ENCODE measurements around the gene DCXR. TPM values are rescaled to one million over a fixed set of nuclear protein-coding genes. Genes with fewer than 3 reads are reported as not detected.
A peak's percentile ranks its signal among the peaks of the same experiment; 100 is the strongest.

The DCXR gene
- total and polyA plus RNA-seq, 12 donors: 155 to 387 (median 195) TPM

DNA sequence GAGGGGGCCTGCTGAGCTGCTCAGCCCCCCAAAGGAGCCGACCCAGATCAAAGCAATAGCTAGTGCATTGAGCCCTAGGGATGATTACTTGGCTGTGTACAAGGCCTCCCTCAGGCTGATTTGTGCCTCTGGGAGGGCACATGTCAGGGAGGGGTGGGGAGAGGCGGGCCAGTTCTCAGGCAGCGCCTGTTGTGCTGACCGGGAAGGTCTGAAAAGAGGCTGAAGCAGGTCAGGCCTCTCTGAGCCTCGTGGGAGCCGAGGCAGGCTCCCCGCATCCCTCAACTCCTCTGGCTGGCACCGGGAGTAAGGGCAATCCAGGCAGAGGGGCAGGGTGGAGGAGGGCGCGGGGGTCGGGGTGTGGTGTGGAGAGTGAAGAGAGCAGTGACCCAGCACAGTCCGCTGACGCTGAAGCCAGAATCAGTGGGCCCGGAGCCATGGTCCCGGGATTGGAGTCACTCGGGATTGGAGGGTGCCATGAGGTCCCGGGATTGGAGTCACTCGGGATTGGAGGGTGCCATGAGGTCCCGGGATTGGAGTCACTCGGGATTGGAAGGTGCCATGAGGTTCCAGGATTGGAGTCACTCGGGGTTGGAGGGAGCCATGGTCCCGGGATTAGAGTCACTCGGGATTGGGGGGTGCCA lies 3.0 kb downstream of the DCXR start:
- DNase-seq: no peak
- Histone ChIP-seq H3K4me1 (peaks cover 11 to 47% (median 40%) of the 10 kb centered on the region in 9 donors), H3K27ac (no peak overlapping the region), H3K27me3 (peaks cover 0 to 10% (median 6%) of the 10 kb centered on the region in 7 donors), H3K9me3 (no peaks in the 10 kb centered on the region), H3K36me3 (peaks cover 0 to 9% (median 0%) of the 10 kb centered on the region in 9 donors), H3K4me3 (no peak overlapping the region)
- TF ChIP-seq, protein P1, sequence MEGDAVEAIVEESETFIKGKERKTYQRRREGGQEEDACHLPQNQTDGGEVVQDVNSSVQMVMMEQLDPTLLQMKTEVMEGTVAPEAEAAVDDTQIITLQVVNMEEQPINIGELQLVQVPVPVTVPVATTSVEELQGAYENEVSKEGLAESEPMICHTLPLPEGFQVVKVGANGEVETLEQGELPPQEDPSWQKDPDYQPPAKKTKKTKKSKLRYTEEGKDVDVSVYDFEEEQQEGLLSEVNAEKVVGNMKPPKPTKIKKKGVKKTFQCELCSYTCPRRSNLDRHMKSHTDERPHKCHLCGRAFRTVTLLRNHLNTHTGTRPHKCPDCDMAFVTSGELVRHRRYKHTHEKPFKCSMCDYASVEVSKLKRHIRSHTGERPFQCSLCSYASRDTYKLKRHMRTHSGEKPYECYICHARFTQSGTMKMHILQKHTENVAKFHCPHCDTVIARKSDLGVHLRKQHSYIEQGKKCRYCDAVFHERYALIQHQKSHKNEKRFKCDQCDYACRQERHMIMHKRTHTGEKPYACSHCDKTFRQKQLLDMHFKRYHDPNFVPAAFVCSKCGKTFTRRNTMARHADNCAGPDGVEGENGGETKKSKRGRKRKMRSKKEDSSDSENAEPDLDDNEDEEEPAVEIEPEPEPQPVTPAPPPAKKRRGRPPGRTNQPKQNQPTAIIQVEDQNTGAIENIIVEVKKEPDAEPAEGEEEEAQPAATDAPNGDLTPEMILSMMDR (IDR thresholded peaks at IDR 0.05): no peak
- intact Hi-C loops (cut with DNase I): loop anchor here in 6 of 10 donors (5.0 to 10.0 kb wide), 5 partner anchors 63 to 290 kb away; partner anchors contain the start of gene FASN (in 2 of the 6)
- WGBS, 2 donors: 76 to 81% methylated on average over 23 of the region's 23 CpGs
- ATAC-seq: no peak

GRCh38 chr17:82033359-82034085 lies 4.0 kb downstream of the DCXR start:
- H3K27ac ChIP-seq: no peak overlapping the region
- H3K36me3 ChIP-seq: peaks cover 0 to 13% (median 0%) of the 10 kb centered on the region in 9 donors
- DNase-seq: no peak
- no peak overlapping the region for H3K4me3 ChIP-seq
- H3K4me1 ChIP-seq: peaks cover 11 to 54% (median 41%) of the 10 kb centered on the region in 9 donors
- peaks cover 0 to 10% (median 6%) of the 10 kb centered on the region in 7 donors for H3K27me3 ChIP-seq
- H3K9me3 ChIP-seq: no peaks in the 10 kb centered on the region
- WGBS, 2 donors: 94 to 96% methylated on average over 35 to 38 of the region's 38 CpGs
- intact Hi-C loops (cut with DNase I): loop anchor here in 4 of 10 donors (5.0 to 10.0 kb wide), 4 partner anchors 69 to 291 kb away; no protein-coding TSS in a partner anchor
- TF ChIP-seq, protein P1 (IDR thresholded peaks at IDR 0.05): no peak
- ATAC-seq: no peak

DNA sequence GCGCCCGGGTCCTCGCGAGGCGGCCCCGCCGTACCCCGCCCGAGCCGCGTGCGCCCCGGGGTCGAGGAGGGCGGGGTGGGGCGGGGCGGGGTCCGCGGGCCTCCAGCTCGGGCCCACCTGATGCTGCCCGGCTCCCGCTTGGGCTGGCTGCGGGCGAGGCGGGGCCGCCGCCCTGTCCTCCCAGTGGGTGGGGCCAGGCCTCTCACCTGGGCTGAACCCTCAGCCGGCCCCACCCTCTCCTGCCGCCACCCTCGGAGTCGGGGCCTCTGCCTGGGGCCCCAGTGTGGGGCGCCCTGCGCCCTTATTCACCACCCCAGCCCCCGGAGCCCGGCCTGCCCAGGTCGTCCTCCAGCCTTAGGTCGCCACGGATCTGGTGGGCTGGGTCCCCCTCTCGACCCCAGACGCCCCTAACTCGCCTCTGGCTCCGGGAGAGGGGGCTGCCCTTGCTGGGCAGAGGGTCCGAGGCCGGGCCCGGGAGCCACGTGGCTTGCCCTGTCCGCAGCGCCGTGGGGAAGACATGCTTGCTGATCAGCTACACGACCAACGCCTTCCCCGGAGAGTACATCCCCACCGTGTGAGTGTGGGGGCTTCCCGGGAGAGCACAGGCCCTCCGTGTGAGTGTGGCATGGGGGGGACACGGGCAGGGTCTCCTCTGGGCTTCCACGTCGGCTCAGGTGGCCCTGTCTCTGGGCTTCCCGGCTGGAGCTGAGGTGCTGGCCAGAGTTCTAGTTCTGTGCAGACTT lies 5.4 kb downstream of the DCXR start:
- TF ChIP-seq, protein P1 (IDR thresholded peaks at IDR 0.05): no peak
- Histone ChIP-seq H3K36me3 (peaks cover 0 to 14% (median 0%) of the 10 kb centered on the region in 9 donors), H3K9me3 (no peaks in the 10 kb centered on the region), H3K4me3 (peak overlapping the region in 8 of 10 donors; percentile 18 to 40 (median 31)), H3K4me1 (peaks cover 11 to 49% (median 38%) of the 10 kb centered on the region in 9 donors), H3K27me3 (peaks cover 0 to 10% (median 6%) of the 10 kb centered on the region in 7 donors), H3K27ac (no peak overlapping the region)
- intact Hi-C loops (cut with DNase I): loop anchor here in 6 of 10 donors (2.0 to 10.0 kb wide), 6 partner anchors 70 to 293 kb away; no protein-coding TSS in a partner anchor
- 16 to 17% methylated on average over 39 to 57 of the region's 59 CpGs for WGBS, 2 donors
- no peak for ATAC-seq
- DNase-seq: no peak
